Osteocyte (in vitro differentiated cells): ENCODE results near the gene ANTXR2. TPM values are rescaled to one million over a fixed set of nuclear protein-coding genes. Genes with fewer than 3 reads are reported as not detected.

Experiments
- DNase-seq: peaks from one replicate; pipeline ENCODE4 v3.0.0; 2021; ENCODE audit warnings: mixed read lengths; ENCODE audit not compliant: unreplicated experiment; ENCODE audit errors: extremely low spot score
- H3K27ac Mint-ChIP-seq: one replicate; pipeline ENCODE4 v1.8.0; 2021; ENCODE audit warnings: mild to moderate bottlenecking, mixed read lengths; ENCODE audit not compliant: unreplicated experiment
- H3K27me3 Mint-ChIP-seq: one replicate; pipeline ENCODE4 v1.8.0; 2021; ENCODE audit warnings: mixed read lengths; ENCODE audit not compliant: unreplicated experiment
- H3K36me3 Mint-ChIP-seq: one replicate; pipeline ENCODE4 v1.8.0; 2021; ENCODE audit warnings: mixed read lengths; ENCODE audit not compliant: unreplicated experiment
- H3K4me1 Mint-ChIP-seq: one replicate; pipeline ENCODE4 v1.8.0; 2021; ENCODE audit warnings: mixed read lengths; ENCODE audit not compliant: unreplicated experiment
- H3K4me3 Mint-ChIP-seq: one replicate; pipeline ENCODE4 v1.8.0; 2021; ENCODE audit warnings: mild to moderate bottlenecking, moderate library complexity, mixed read lengths; ENCODE audit not compliant: unreplicated experiment
- H3K9me3 Mint-ChIP-seq: one replicate; pipeline ENCODE4 v1.8.0; 2021; ENCODE audit warnings: mixed read lengths; ENCODE audit not compliant: unreplicated experiment
- total RNA-seq: library from RNA; stranded (reverse); gene quantifications from 2 replicates; pipeline ENCODE4 v1.2.1, GENCODE V29; 2021
- TF ChIP-seq, protein P1 (sequence below): fragments of 200-600 bp; sonication (generic); IDR thresholded peaks from 2 replicates; pipeline ENCODE4 v1.5.0; 2021; ENCODE audit warnings: antibody characterized with exemption, mild to moderate bottlenecking, moderate library complexity

ANTXR2 gene
- total RNA-seq, 1 donor from 2014 or later = 35.3 TPM

DNA sequence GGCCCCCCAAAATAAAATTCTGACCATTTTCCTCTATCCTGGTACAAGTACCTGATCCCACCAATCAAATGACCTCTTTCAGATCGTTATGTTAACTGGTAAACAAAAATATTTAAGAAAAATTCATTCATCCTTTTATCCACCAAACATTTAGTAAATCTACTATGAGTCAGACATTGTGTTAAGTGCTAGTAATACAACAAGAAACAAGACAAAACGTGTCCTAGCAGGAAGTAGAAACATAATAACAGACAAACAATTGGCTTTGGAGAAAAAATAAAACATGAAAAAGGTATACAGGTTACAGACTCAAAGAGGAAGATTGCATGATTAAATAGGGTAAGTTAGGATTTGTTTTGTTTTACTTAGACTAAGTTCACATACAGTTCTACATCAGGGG, 43.7 kb downstream of the ANTXR2 start:
- Mint-ChIP-seq H3K4me1 (no peaks in the 10 kb centered on the region), H3K27me3 (no peaks in the 10 kb centered on the region), H3K27ac (no peak overlapping the region), H3K4me3 (no peak overlapping the region), H3K9me3 (no peaks in the 10 kb centered on the region), H3K36me3 (peaks cover 23% of the 10 kb centered on the region)
- TF ChIP-seq, protein P1, sequence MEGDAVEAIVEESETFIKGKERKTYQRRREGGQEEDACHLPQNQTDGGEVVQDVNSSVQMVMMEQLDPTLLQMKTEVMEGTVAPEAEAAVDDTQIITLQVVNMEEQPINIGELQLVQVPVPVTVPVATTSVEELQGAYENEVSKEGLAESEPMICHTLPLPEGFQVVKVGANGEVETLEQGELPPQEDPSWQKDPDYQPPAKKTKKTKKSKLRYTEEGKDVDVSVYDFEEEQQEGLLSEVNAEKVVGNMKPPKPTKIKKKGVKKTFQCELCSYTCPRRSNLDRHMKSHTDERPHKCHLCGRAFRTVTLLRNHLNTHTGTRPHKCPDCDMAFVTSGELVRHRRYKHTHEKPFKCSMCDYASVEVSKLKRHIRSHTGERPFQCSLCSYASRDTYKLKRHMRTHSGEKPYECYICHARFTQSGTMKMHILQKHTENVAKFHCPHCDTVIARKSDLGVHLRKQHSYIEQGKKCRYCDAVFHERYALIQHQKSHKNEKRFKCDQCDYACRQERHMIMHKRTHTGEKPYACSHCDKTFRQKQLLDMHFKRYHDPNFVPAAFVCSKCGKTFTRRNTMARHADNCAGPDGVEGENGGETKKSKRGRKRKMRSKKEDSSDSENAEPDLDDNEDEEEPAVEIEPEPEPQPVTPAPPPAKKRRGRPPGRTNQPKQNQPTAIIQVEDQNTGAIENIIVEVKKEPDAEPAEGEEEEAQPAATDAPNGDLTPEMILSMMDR = no peak
- no peak for DNase-seq

DNA sequence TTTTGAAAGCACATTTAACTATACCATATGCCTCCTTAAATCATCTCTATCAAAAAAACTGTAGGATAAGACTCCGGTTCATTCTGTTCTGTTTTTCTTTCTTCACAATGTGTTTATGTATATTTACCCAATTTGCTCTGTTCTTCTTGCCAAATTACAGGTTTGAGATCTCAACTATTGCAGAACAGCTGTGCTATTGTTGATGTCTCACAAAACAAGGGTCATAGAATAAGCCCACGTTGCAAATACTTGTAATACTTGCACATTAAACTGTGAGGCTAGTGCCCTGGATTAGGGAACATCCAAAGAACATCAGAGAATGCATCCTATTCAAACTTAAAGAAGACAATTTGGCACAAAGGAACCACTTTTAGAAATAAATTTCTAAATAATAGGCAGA, 45.4 kb downstream of the ANTXR2 start:
- Mint-ChIP-seq H3K27ac (no peak overlapping the region), H3K27me3 (no peaks in the 10 kb centered on the region), H3K4me3 (no peak overlapping the region), H3K9me3 (no peaks in the 10 kb centered on the region), H3K4me1 (no peaks in the 10 kb centered on the region), H3K36me3 (peaks cover 25% of the 10 kb centered on the region)
- TF ChIP-seq, protein P1 = no peak
- no peak for DNase-seq

DNA sequence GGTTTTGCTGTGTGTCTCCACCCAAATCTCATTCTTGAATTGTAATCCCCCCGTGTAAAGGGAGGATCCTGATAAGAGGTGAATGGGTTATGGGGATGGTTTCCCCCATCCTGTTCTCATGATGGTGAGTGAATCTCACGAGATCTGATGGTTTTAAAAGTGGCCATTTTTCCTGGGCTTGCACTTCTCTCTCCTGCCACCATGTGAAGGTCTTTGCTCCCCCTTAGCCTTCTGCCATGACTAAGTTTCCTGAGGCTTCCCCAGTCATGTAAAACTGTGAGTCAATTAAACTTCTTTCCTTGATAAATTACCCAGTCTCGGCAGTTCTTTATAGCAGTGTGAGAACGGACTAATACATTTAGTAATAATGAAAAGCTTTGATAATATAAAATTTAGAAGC, 46.9 kb downstream of the ANTXR2 start:
- no peak overlapping the region for H3K4me3 Mint-ChIP-seq
- DNase-seq = no peak
- no peaks in the 10 kb centered on the region for H3K27me3 Mint-ChIP-seq
- TF ChIP-seq, protein P1 = no peak
- H3K4me1 Mint-ChIP-seq = peaks cover 3% of the 10 kb centered on the region
- H3K36me3 Mint-ChIP-seq = peaks cover 25% of the 10 kb centered on the region
- H3K27ac Mint-ChIP-seq = no peak overlapping the region
- H3K9me3 Mint-ChIP-seq = no peaks in the 10 kb centered on the region

DNA sequence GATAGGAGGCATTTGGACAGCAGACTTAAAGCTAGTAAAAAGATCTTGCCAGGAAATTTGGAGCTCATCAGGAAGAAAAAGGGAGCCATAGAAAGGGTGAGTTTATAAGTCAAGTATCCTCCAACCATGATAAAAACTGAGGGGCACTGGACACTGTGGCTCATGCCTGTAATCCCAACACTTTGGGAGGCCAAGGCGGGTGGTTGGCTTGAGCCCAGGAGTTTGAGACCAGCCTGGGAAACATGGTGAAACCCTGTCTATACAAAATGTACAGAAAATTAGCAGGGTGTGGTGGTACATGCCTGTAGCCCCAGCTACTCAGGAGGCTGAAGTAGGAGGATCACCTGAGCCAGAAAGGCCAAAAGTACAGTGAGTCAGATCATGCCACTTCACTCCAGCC, 48.7 kb downstream of the ANTXR2 start:
- no peak overlapping the region for H3K27ac Mint-ChIP-seq
- no peaks in the 10 kb centered on the region for H3K27me3 Mint-ChIP-seq
- H3K36me3 Mint-ChIP-seq = peaks cover 21% of the 10 kb centered on the region
- peaks cover 3% of the 10 kb centered on the region for H3K4me1 Mint-ChIP-seq
- H3K9me3 Mint-ChIP-seq = no peaks in the 10 kb centered on the region
- no peak for DNase-seq
- TF ChIP-seq, protein P1 = no peak
- no peak overlapping the region for H3K4me3 Mint-ChIP-seq

DNA sequence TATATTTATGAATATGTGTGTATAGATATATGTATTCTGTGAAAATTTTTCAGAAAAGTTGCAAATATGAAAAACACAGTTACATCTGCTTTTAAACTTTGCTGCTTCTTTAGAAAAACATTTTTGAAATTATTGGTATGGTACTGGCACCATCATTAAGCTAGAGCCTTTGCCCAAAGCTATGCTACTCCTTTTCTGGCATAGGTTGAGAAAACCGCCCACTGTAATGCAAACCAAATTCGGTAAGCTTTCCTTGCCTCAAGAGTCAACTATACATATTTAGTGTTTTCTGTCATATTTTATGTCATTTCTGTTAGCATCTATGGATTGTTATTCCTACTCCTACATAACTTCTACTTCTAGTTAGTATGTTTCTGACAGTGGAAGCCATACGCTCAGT, 50.7 kb downstream of the ANTXR2 start:
- DNase-seq = no peak
- Mint-ChIP-seq H3K9me3 (no peaks in the 10 kb centered on the region), H3K27me3 (no peaks in the 10 kb centered on the region), H3K4me3 (no peak overlapping the region), H3K27ac (no peak overlapping the region), H3K36me3 (peaks cover 26% of the 10 kb centered on the region), H3K4me1 (peaks cover 3% of the 10 kb centered on the region)
- TF ChIP-seq, protein P1 = no peak
